ENCODE data around the gene NMS.
"Not testable (repeated sequence)": the region's sequence is repeated elsewhere in the genome, so short reads cannot be mapped to it uniquely, and the experiment has no call there.

Gene NMS

GRCh38 chr2:100470182-100470581, at the start of gene NMS:
NMS (plus strand) TSS chr2:100470482; CDS start chr2:100470489, 7 bp downstream.
- DNase-seq: no peak

DNA sequence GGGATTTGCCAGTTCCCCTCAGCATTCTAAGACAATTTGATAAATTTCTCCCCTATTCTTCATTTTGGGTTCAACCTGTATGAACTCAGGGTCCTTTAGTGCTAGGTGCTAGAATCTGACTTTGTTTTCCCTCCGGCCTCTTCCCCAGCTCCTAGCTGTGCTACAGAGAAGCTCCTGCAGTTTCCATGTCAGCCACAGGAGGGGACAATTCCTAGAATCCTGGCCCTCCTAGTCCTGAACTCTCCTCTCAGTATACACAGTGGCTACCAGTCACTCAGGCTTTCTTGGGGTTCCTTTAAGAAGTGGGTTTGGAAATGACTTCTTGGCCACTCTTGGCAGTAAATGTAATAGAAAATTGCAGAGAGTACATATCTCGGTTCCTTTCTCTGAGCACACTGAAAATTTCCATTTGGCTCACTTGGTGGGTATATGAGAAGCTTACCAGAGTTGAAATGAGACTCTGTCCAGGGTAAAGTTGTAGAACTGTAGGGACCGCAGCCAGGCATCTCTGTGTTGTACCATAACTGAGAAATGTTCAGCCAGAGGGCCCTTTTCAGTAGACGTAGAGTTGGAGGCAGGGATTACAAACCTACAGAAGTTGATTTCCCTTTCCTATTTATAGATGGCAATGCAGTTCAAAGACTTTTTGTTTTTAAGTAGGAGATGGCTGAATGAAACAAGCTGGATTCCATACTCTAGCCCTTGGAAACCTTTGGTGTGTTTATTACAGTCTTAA, 47.8 kb upstream of the NMS start:
- peak; percentile 45 for DNase-seq

DNA sequence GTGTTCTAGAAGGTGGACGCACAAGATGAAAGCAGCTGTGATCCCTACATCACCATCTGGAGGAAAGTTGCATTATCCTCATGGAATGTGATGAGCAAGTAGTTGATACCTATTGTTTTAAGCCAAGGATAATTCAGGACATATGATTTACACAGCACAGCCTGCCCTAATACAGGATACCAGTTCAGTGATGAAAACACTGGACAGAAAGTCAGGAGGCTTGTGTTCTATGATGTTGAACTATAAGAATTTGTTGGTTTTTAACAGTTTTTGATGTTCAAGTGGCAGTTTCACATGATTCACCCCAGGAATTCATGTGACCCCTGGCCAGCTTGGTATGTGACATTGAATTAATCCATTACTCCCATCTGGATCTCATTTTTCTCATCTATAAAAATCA, 46.7 kb upstream of the NMS start:
- DNase-seq: no peak

- no peak for DNase-seq
Observed at GRCh38 chr2:100424277-100424875, 45.9 kb upstream of the NMS start.

GRCh38 chr2:100425107-100425506, 45.2 kb upstream of the NMS start:
- no peak for DNase-seq

GRCh38 chr2:100425573-100426383, 44.5 kb upstream of the NMS start:
- no peak for DNase-seq

DNA sequence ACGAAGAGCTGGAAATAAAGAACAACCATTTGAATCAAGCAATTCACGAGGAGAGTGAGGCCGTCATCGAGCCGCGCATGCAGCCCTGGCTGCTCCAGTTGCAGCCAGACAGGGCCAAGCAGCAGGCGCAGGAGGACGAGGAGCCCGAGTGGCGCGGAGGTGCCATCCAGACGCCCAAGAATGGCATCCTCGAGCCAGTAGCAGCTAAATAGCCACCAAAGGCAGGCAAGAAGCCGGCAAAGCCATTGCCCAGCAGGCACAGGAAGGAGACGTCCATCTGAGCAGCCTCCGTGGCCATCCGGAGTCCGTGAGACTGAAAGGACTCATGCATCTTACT, 43.9 kb upstream of the NMS start:
- no peak for DNase-seq

GRCh38 chr2:100427111-100427510, 43.2 kb upstream of the NMS start:
- DNase-seq: no peak

DNA sequence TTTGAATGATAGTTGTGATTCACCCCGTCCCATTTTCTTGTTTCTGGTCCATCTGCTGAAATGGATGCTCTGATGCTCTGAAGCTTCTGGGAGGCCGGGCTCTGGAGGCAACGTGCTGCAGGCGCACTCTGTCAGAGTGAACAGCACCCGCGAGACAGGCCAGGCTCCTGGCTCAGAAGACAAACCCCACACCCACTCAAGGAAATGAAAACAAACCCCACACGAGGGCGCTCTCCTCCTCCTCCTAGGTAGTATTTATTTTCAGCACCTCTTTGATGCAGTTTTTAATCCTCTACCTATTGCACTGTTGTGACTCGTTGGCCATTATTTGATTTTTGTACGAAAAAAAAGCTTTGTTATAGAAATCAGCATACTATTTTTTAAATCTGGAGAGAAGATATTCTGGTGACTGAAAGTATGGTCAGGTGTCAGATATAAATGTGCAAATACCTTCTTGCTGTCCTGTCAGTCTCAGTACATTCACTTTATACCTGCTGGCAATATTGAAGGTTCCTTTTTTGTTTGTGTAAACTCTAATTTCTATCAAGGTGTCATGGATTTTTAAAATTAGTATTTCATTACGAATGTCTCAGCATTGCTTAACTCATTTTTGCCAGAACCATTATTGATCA, 42.5 kb upstream of the NMS start:
- DNase-seq: no peak

DNA sequence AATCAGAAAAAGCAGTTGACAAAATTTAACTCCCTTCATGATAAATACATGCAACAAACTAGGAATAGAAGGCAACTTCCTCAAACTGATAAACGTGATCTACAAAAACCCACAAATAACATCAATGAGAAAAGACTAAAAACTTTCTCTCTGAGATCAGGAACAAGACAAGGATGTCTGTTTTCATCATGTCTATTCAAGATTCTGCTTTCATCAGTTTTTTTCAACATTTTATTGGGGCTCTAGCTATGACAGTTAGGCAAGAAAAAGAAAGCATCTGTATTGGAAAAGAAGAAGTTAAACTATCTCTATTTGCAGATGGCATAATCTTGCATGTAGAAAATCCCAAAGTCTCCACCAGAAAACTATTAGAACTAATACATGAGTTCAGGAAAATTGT, 40.6 kb upstream of the NMS start:
- DNase-seq: no peak

DNA sequence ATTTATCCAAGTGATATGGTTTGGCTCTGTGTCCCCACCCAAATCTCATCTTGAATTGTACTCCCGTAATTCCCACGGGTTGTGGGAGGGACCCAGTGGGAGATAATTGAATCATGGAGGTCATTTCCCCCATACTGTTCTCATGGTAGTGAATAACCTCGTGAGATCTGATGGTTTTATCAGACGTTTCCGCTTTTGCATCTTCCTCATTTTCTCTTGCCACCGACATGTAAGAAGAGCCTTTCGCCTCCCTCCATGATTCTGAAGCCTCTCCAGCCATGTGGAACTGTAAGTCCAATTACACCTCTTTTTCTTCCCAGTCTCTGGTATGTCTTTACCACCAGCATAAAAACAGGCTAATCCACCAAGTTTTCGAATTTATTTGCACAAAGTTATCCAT, 32.5 kb upstream of the NMS start:
- no peak for DNase-seq

DNA sequence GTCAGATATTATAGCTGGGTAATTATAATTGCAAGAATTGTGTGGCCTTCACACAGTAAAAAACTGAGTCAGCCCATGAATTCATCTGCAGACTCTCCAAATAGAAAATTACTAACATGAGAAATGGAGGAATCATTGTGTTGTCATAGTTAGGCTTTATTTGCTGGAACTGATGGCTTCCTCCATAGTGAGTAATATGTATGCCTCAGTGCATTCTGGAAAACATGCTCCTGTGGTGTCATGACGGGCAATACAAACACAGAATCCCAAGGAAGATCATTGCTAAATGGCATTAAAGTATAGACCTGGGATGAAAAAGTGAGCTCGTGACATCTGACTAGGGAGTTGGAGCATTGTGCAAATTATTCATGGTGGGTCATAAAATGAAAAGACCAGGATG, 23.6 kb upstream of the NMS start:
- DNase-seq: peak; percentile 81

DNA sequence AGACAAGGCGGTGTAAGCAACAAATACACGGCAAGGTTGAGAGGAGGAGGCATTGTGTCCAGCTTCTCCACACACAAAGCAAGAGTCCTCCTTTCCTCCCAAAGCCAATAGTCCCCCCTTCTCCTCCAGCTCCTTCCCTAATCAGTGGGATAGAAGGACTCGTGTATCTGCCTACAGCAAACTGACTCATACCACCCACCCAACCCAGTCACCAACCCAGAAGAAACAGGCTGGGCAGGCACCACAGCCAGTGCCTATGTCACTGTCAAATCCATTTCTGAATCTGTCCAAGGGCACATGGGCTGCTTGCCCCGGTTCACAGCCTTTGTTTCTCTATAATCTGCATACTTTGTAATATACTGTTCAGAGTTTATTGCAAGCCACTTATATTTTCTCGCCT, 19.2 kb upstream of the NMS start:
- no peak for DNase-seq

DNA sequence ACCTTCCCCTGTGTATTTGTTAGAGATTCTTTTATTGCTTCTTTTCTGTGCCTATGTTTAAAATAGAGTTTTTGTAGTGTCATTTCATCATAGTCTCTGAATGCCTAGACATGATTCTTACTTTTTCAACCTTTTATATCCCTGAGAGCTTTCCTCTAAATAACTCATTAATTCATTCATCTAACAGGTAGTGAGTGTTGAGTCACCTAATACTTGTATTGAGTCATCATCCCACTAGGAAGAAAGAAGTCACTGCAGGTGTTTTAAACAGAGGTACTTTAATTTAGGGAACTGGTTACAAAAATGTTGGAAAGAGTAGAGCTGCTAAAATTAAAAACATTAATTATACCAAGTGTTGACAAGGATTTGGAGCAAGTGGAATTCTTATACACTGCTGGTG, 18.5 kb upstream of the NMS start:
- DNase-seq: no peak

- no peak for DNase-seq
Observed at GRCh38 chr2:100453853-100454252, 16.4 kb upstream of the NMS start.

DNA sequence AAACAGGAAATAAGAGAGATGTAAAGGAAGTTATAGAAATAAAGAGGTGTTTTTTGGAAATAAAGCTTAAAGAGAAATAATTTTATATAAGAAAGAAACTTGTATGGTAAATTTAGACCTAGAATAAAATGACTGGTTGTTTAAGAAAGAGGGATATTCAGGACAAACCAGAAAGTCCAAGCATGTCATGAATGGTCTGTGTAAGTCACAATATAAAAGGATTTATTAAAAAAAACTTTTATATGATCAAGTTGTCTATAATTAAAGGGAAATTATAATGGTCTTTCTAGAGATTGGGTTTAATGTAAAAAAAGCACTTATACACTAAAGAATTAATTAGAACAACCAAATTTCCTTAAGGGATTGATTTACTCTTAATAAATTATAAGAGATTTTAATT, 13.9 kb upstream of the NMS start:
- DNase-seq: not testable (repeated sequence)

GRCh38 chr2:100460904-100461530, 9.3 kb upstream of the NMS start:
- no peak for DNase-seq

DNA sequence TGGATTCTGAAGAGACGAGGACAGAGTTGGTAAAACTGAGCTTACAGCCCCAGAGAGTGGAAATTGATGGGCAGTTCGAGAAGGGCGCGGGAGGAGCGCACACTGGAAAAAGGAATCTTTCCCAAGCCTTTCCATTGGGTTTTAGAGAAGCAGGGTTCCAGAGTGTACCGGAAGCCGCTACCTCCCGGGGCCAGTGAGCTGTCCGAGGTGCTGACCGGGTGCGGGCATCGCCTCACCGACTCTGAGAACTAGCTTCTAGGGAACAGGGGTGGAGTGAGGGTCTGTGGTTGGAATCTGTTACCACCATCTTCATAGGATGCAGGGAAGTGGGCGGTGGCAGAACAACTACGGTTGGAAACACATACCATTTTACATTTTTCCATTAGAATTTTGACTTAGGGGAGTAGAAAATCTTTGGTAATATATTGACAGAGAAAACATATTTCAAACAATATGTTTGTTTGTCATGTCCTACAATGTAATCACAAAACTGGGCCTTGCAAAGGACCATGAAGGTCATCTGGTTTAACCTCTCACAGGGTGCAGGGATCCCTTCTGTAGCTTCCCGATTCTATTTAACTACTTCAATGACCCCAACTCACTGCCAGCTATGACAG, 724 bp downstream of the NMS start:
- no peak for DNase-seq

- DNase-seq: no peak
Observed at GRCh38 chr2:100476606-100477005, 6.3 kb downstream of the NMS start.

GRCh38 chr2:100482741-100483140, 12.5 kb downstream of the NMS start:
- no peak for DNase-seq

- no peak for DNase-seq
Observed at GRCh38 chr2:100483895-100484294, 13.6 kb downstream of the NMS start.

GRCh38 chr2:100484390-100484789, 14.1 kb downstream of the NMS start:
- no peak for DNase-seq

GRCh38 chr2:100485396-100485795, 15.1 kb downstream of the NMS start:
- no peak for DNase-seq
